SK-N-SH (cell line): ENCODE data around the gene PI3. TPM values are rescaled to one million over a fixed set of nuclear protein-coding genes. Genes with fewer than 3 reads are reported as not detected.

Experiments used
- CTCF ChIA-PET: fragments of 300-600, 350-600 bp; formaldehyde crosslinking; extraction: SDS; loops from one replicate; lab custom pipeline; 2021; lab: Yijun Ruan, JAX
- POLR2A ChIA-PET: fragments of 350-600 bp; sonication (Branson Sonifier 250); formaldehyde crosslinking; extraction: SDS; loops from one replicate; lab custom pipeline; 2020; ENCODE audit warnings: antibody characterized with exemption, inconsistent platforms; lab: Yijun Ruan, JAX
- DNase-seq: peaks from one replicate; pipeline ENCODE4 v3.0.0; 2012
- H2AFZ ChIP-seq: fragments of 200-600 bp; sonication (generic); 2 replicates; pipeline ENCODE4 v1.8.1; 2016; ENCODE audit warnings: antibody characterized with exemption, mild to moderate bottlenecking, low read depth
- H3F3A ChIP-seq: fragments of 200-600 bp; sonication (generic); replicated peaks from 2 replicates; pipeline ENCODE3; 2016; ENCODE audit warnings: antibody characterized with exemption, mild to moderate bottlenecking; ENCODE audit not compliant: insufficient read depth
- H3K27ac ChIP-seq, 2 experiments: fragments of 200-500 bp in 1 of 2; fragments of 200-600 bp in 1 of 2; sonication (Bioruptor generic) in 1 of 2; sonication (generic), shearing (Covaris generic) in 1 of 2; 2 replicates each; pipeline versions ENCODE4 v1.5.1 to v1.6.1; 2014 to 2016; ENCODE audit warnings: low read depth in 2 of 2, inconsistent platforms in 1 of 2, low read length in 1 of 2, mild to moderate bottlenecking in 1 of 2, mixed read lengths in 1 of 2
- H3K27me3 ChIP-seq: fragments of 200-600 bp; sonication (generic), shearing (Covaris generic); 2 replicates; pipeline ENCODE4 v1.6.1; 2016; ENCODE audit warnings: mixed run types; ENCODE audit not compliant: insufficient read depth
- H3K36me3 ChIP-seq, 2 experiments: fragments of 200-500 bp in 1 of 2; fragments of 200-600 bp in 1 of 2; sonication (Bioruptor generic) in 1 of 2; sonication (generic) in 1 of 2; replicated peaks in 1 of 2; 2 replicates each; pipeline versions ENCODE3 to v1.5.1; 2014 to 2016; ENCODE audit warnings: low read length in 1 of 2, mild to moderate bottlenecking in 1 of 2; ENCODE audit not compliant: insufficient read depth in 2 of 2, control insufficient read depth in 1 of 2
- H3K4me1 ChIP-seq, 2 experiments: fragments of 200-500 bp in 1 of 2; fragments of 200-600 bp in 1 of 2; sonication (Bioruptor generic) in 1 of 2; sonication (generic), shearing (Covaris generic) in 1 of 2; 2 replicates each; pipeline versions ENCODE4 v1.5.1 to v1.6.1; 2014 to 2016; ENCODE audit warnings: low read depth in 1 of 2, low read length in 1 of 2, mixed run types in 1 of 2; ENCODE audit not compliant: insufficient read depth in 2 of 2, control insufficient read depth in 1 of 2
- H3K4me2 ChIP-seq: fragments of 200-600 bp; sonication (generic), shearing (Covaris generic); 2 replicates; pipeline ENCODE4 v1.6.1; 2017; ENCODE audit warnings: mixed run types
- H3K4me3 ChIP-seq, 2 experiments: fragments of 200-500 bp in 1 of 2; fragments of 200-600 bp in 1 of 2; sonication (Bioruptor generic) in 1 of 2; sonication (generic), shearing (Covaris generic) in 1 of 2; 2 replicates each; pipeline versions ENCODE4 v1.5.1 to v1.8.1; 2014 to 2016; ENCODE audit warnings: low read depth in 2 of 2, inconsistent platforms in 1 of 2, low read length in 1 of 2, mild to moderate bottlenecking in 1 of 2, mixed read lengths in 1 of 2, moderate library complexity in 1 of 2
- H3K79me2 ChIP-seq: fragments of 200-600 bp; sonication (generic); 2 replicates; pipeline ENCODE4 v1.8.1; 2017; ENCODE audit warnings: mild to moderate bottlenecking; ENCODE audit not compliant: insufficient read depth
- H3K9ac ChIP-seq: fragments of 200-600 bp; sonication (generic); 2 replicates; pipeline ENCODE4 v1.6.1; 2017; ENCODE audit warnings: mixed run types
- H3K9me2 ChIP-seq: fragments of 200-600 bp; sonication (generic); 2 replicates; pipeline ENCODE4 v1.6.1; 2017; ENCODE audit warnings: mixed run types
- H3K9me3 ChIP-seq: fragments of 200-600 bp; sonication (generic); 2 replicates; pipeline ENCODE4 v1.6.1; 2017; ENCODE audit warnings: mixed run types, mild to moderate bottlenecking, moderate library complexity
- H4K20me1 ChIP-seq: fragments of 200-600 bp; sonication (generic); 2 replicates; pipeline ENCODE4 v1.6.1; 2017; ENCODE audit warnings: mild to moderate bottlenecking, mixed run types; ENCODE audit not compliant: insufficient read depth
- CTCF ChIP-seq: fragments of 200-600 bp; sonication (generic); IDR thresholded peaks from 2 replicates; pipeline ENCODE4 v1.6.1; 2017; ENCODE audit warnings: antibody characterized with exemption, mild to moderate bottlenecking, moderate library complexity
- ELF1 ChIP-seq: IDR thresholded peaks from 2 replicates; pipeline ENCODE4 v1.4.0; 2012
- FOXJ3 ChIP-seq: sonication (generic); formaldehyde crosslinking; IDR thresholded peaks from 2 replicates; pipeline ENCODE4 v1.5.1; 2020; ENCODE audit warnings: mild to moderate bottlenecking, missing genetic modification reagents
- NRF1 ChIP-seq: IDR thresholded peaks from 2 replicates; pipeline ENCODE4 v1.6.1; 2012; ENCODE audit warnings: low read depth, mild to moderate bottlenecking, low read length
- POLR2AphosphoS5 ChIP-seq: IDR thresholded peaks from 2 replicates; pipeline ENCODE4 v1.6.1; 2012; ENCODE audit warnings: low read depth, low read length
- RAD21 ChIP-seq: IDR thresholded peaks from 2 replicates; pipeline ENCODE4 v1.6.1; 2012; ENCODE audit warnings: mild to moderate bottlenecking, low read length
- TAF1 ChIP-seq: IDR thresholded peaks from 2 replicates; pipeline ENCODE4 v1.6.1; 2012; ENCODE audit warnings: low read depth, mild to moderate bottlenecking, low read length, moderate library complexity, borderline replicate concordance
- TCF12 ChIP-seq: IDR thresholded peaks from 2 replicates; pipeline ENCODE4 v1.4.0; 2012
- WGBS: methylation state at CpG from one replicate; pipeline ENCODE4 v1.1.6; 2017; ENCODE audit warnings: low lambda C conversion rate; 5-methylcytosine and 5-hydroxymethylcytosine counted together
- polyA plus RNA-seq, 3 experiments: library from polyadenylated mRNA; depleted of rRNA; stranded (reverse); fragments of >200 nt; gene quantifications; 2 replicates each; pipeline ENCODE4 v1.2.3, GENCODE V29; 2012
- TF ChIP-seq, protein P1 (sequence below): IDR thresholded peaks from 2 replicates; pipeline ENCODE4 v1.6.1; 2012; ENCODE audit warnings: mild to moderate bottlenecking, low read depth, low read length, moderate library complexity
- TF ChIP-seq, protein P2 (sequence below): IDR thresholded peaks from 2 replicates; pipeline ENCODE4 v1.4.0; 2012; ENCODE audit warnings: low read depth, borderline replicate concordance
- TF ChIP-seq, protein P3 (sequence below): IDR thresholded peaks from 2 replicates; pipeline ENCODE4 v1.4.0; 2012; ENCODE audit warnings: low read depth, borderline replicate concordance

The PI3 gene
- polyA plus RNA-seq, 1 of the 3 experiments (the other 2 are of a cell fraction): 0.12 TPM

- TF ChIP-seq, protein P1, sequence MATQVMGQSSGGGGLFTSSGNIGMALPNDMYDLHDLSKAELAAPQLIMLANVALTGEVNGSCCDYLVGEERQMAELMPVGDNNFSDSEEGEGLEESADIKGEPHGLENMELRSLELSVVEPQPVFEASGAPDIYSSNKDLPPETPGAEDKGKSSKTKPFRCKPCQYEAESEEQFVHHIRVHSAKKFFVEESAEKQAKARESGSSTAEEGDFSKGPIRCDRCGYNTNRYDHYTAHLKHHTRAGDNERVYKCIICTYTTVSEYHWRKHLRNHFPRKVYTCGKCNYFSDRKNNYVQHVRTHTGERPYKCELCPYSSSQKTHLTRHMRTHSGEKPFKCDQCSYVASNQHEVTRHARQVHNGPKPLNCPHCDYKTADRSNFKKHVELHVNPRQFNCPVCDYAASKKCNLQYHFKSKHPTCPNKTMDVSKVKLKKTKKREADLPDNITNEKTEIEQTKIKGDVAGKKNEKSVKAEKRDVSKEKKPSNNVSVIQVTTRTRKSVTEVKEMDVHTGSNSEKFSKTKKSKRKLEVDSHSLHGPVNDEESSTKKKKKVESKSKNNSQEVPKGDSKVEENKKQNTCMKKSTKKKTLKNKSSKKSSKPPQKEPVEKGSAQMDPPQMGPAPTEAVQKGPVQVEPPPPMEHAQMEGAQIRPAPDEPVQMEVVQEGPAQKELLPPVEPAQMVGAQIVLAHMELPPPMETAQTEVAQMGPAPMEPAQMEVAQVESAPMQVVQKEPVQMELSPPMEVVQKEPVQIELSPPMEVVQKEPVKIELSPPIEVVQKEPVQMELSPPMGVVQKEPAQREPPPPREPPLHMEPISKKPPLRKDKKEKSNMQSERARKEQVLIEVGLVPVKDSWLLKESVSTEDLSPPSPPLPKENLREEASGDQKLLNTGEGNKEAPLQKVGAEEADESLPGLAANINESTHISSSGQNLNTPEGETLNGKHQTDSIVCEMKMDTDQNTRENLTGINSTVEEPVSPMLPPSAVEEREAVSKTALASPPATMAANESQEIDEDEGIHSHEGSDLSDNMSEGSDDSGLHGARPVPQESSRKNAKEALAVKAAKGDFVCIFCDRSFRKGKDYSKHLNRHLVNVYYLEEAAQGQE: no peak
- no peak for TF ChIP-seq NRF1
- no peak for TF ChIP-seq CTCF
These were observed 9.8 kb upstream of the PI3 start (continued) for GRCh38 chr20:45164906-45165305.

GRCh38 chr20:45173522-45173921 lies 1.2 kb upstream of the PI3 start:
- Histone ChIP-seq H3K36me3 (no peaks in the 10 kb centered on the region), H4K20me1 (no peaks in the 10 kb centered on the region), H3K4me1 (no peaks in the 10 kb centered on the region; a peak in 1 of 4 replicates), H3K4me2 (no peak overlapping the region), H3K9me2 (no peaks in the 10 kb centered on the region), H3K9ac (no peak overlapping the region), H3K79me2 (no peaks in the 10 kb centered on the region), H3K27ac (no peak overlapping the region), H2AFZ (no peak overlapping the region), H3K9me3 (no peaks in the 10 kb centered on the region), H3K4me3 (no peak overlapping the region), H3F3A (no peaks in the 10 kb centered on the region), H3K27me3 (no peaks in the 10 kb centered on the region)
- TF ChIP-seq POLR2AphosphoS5 (no peak), TCF12 (no peak), TAF1 (no peak), ELF1 (no peak), RAD21 (no peak), FOXJ3 (CRISPR knock-in tag) (no peak)
- TF ChIP-seq, protein P2, sequence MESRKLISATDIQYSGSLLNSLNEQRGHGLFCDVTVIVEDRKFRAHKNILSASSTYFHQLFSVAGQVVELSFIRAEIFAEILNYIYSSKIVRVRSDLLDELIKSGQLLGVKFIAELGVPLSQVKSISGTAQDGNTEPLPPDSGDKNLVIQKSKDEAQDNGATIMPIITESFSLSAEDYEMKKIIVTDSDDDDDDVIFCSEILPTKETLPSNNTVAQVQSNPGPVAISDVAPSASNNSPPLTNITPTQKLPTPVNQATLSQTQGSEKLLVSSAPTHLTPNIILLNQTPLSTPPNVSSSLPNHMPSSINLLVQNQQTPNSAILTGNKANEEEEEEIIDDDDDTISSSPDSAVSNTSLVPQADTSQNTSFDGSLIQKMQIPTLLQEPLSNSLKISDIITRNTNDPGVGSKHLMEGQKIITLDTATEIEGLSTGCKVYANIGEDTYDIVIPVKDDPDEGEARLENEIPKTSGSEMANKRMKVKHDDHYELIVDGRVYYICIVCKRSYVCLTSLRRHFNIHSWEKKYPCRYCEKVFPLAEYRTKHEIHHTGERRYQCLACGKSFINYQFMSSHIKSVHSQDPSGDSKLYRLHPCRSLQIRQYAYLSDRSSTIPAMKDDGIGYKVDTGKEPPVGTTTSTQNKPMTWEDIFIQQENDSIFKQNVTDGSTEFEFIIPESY: no peak
- TF ChIP-seq, protein P1: no peak
- TF ChIP-seq, protein P3, sequence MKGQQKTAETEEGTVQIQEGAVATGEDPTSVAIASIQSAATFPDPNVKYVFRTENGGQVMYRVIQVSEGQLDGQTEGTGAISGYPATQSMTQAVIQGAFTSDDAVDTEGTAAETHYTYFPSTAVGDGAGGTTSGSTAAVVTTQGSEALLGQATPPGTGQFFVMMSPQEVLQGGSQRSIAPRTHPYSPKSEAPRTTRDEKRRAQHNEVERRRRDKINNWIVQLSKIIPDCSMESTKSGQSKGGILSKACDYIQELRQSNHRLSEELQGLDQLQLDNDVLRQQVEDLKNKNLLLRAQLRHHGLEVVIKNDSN: no peak
- 0% methylated on average over 1 of the region's 1 CpG for WGBS
- POLR2A ChIA-PET: no interaction called here
- CTCF ChIA-PET: no interaction called here
- no peak for DNase-seq
